ENCODE data around the gene SELENOK.

SELENOK gene

GRCh38 chr3:53865732-53866499 is 25.7 kb downstream of the SELENOK start:
- no peak for DNase-seq (ENCODE audit: low read depth)
- no peak for TF ChIP-seq CTCF (IDR thresholded peaks at IDR 0.05; ENCODE audit: insufficient read depth, low read depth, low read length, missing control alignments)
- no peak overlapping the region for H3K4me3 ChIP-seq (ENCODE audit: low read depth, low read length)

- no peak overlapping the region for H3K4me3 ChIP-seq (ENCODE audit: low read depth, low read length)
- TF ChIP-seq CTCF (IDR thresholded peaks at IDR 0.05; ENCODE audit: insufficient read depth, low read depth, low read length, missing control alignments), result no peak
- no peak for DNase-seq (ENCODE audit: low read depth)
Observed at GRCh38 chr3:53863145-53863544, 28.5 kb downstream of the SELENOK start.

- no peak overlapping the region for H3K4me3 ChIP-seq (ENCODE audit: low read depth, low read length)
- no peak for DNase-seq (ENCODE audit: low read depth)
- TF ChIP-seq CTCF (IDR thresholded peaks at IDR 0.05; ENCODE audit: insufficient read depth, low read depth, low read length, missing control alignments), result no peak
Observed at GRCh38 chr3:53862241-53862640, 29.4 kb downstream of the SELENOK start.

- no peak for DNase-seq (ENCODE audit: low read depth)
- no peak overlapping the region for H3K4me3 ChIP-seq (ENCODE audit: low read depth, low read length)
- no peak for TF ChIP-seq CTCF (IDR thresholded peaks at IDR 0.05; ENCODE audit: insufficient read depth, low read depth, low read length, missing control alignments)
Observed at GRCh38 chr3:53860196-53860595, 31.5 kb downstream of the SELENOK start.

GRCh38 chr3:53859178-53859577 is 32.5 kb downstream of the SELENOK start:
- H3K4me3 ChIP-seq (ENCODE audit: low read depth, low read length), result no peak overlapping the region
- TF ChIP-seq CTCF (IDR thresholded peaks at IDR 0.05; ENCODE audit: insufficient read depth, low read depth, low read length, missing control alignments), result no peak
- no peak for DNase-seq (ENCODE audit: low read depth)

GRCh38 chr3:53858096-53858741 is 33.4 kb downstream of the SELENOK start:
- no peak for TF ChIP-seq CTCF (IDR thresholded peaks at IDR 0.05; ENCODE audit: insufficient read depth, low read depth, low read length, missing control alignments)
- H3K4me3 ChIP-seq (ENCODE audit: low read depth, low read length), result no peak overlapping the region
- no peak for DNase-seq (ENCODE audit: low read depth)

Measured in GM12865 (cell line).